ENCODE measurements around the gene ARID1A.
A peak's percentile ranks its signal among the peaks of the same experiment; 100 is the strongest.
"Not testable (repeated sequence)": the region's sequence is repeated elsewhere in the genome, so short reads cannot be mapped to it uniquely, and the experiment has no call there.

ARID1A gene

GRCh38 chr1:26695356-26696118 lies at the start of gene ARID1A:
Gene ARID1A, plus strand, starts transcription at chr1:26696015. Its CDS starts 389 bp downstream, at chr1:26696404.
- DNase-seq = peak; percentile 94 to 98 (median 97)

GRCh38 chr1:26664802-26665201 lies 31.0 kb upstream of the ARID1A start:
- no peak for DNase-seq

- no peak for DNase-seq
Measured at GRCh38 chr1:26666855-26667254, 29.0 kb upstream of the ARID1A start.

- DNase-seq = not testable (repeated sequence)
Measured at GRCh38 chr1:26668106-26668786, 27.6 kb upstream of the ARID1A start.

- DNase-seq = peak; percentile 80 to 94 (median 94)
Measured at GRCh38 chr1:26677306-26678115, 18.3 kb upstream of the ARID1A start.

GRCh38 chr1:26684763-26685508 lies 10.9 kb upstream of the ARID1A start:
- no peak for DNase-seq

GRCh38 chr1:26686795-26687194 lies 9.0 kb upstream of the ARID1A start:
- DNase-seq = peak; percentile 10 to 35 (median 13)

GRCh38 chr1:26689504-26689903 lies 6.3 kb upstream of the ARID1A start:
- DNase-seq = no peak

- DNase-seq = no peak
Measured at GRCh38 chr1:26690157-26690556, 5.7 kb upstream of the ARID1A start.

GRCh38 chr1:26690576-26691031 lies 5.2 kb upstream of the ARID1A start:
- no peak for DNase-seq

GRCh38 chr1:26692211-26692792 lies 3.5 kb upstream of the ARID1A start:
- peak; percentile 92 to 99 (median 96) for DNase-seq

- DNase-seq = peak; percentile 96 to 99 (median 97)
Measured at GRCh38 chr1:26692793-26693490, 2.9 kb upstream of the ARID1A start.

GRCh38 chr1:26693599-26694572 lies 1.9 kb upstream of the ARID1A start:
- DNase-seq = peak in 2 of 3 experiments; percentile 4 to 51

GRCh38 chr1:26694638-26695355 lies 1.0 kb upstream of the ARID1A start:
- DNase-seq = no peak

- no peak for DNase-seq
Measured at GRCh38 chr1:26696119-26696653, 371 bp downstream of the ARID1A start.

GRCh38 chr1:26696654-26697430 lies 1.0 kb downstream of the ARID1A start:
- DNase-seq = peak in 2 of 3 experiments; percentile 67 to 72

- DNase-seq = peak in 2 of 3 experiments; percentile 45 to 47
Measured at GRCh38 chr1:26697431-26697977, 1.7 kb downstream of the ARID1A start.

All from NCI-H1417 (cell line).